Fibroblast of lung (primary cell): ENCODE data around the gene GNAS.

ENCODE experiments used
- CTCF ChIP-seq, 2 donors: IDR thresholded peaks in 1 of 2; conservative IDR thresholded peaks in 1 of 2; 1 replicate in 1 of 2; 2 replicates in 1 of 2; pipeline ENCODE4 v1.5.1; 2011 to 2012; ENCODE audit warnings: low read length in 2 of 2, control low read depth in 1 of 2, inconsistent platforms in 1 of 2, low read depth in 1 of 2, mild to moderate bottlenecking in 1 of 2
- EZH2 ChIP-seq: IDR thresholded peaks from 2 replicates; pipeline ENCODE4 v1.5.1; 2012; ENCODE audit warnings: low read length, control low read depth, mild to moderate bottlenecking; ENCODE audit errors: missing control alignments

GRCh38 chr20:58880441-58880840 is 27.9 kb downstream of the GNAS start:
- no peak for TF ChIP-seq CTCF (conservative IDR thresholded peaks at IDR 0.05 in 1 of 2, IDR thresholded peaks at IDR 0.05 in 1 of 2; ENCODE audit: low read depth in 1 of 2, low read length in 2 of 2)
- no peak for TF ChIP-seq EZH2
